NCI-H82 (cell line): ENCODE data around the gene OR2H1.
"Not testable (repeated sequence)": the region's sequence is repeated elsewhere in the genome, so short reads cannot be mapped to it uniquely, and the experiment has no call there.

Source experiments
- DNase-seq: peaks from one replicate; lab custom pipeline; 2025; lab: John Stamatoyannopoulos, UW

OR2H1 gene

DNA sequence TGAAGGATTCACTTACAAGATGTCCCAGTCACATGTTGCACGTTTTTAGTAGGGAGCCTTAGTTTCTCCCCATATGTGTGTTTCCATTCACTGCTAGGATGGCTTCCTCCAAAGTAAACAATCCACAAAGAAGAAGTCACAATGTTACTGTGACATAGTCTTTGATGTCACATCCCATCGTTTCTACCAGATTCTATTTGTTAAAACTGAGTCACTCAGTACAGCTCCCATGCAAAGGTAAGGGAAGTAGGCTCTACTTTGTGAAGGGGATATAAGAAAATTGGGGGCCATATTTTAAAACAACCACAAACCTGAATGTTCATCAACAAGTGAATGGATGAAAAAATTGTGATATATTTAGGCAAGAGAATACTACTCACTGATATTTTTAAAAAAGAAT lies at the start of gene OR2H1, which contains the start of gene OR11A1:
Gene OR2H1, plus strand, starts transcription at position 185 of the 400 bp plus-strand sequence. CDS start 4,615 bp downstream, outside the sequence.
Gene OR11A1, minus strand, starts transcription at position 101 of the 400 bp plus-strand sequence. CDS start 29,430 bp downstream, outside the sequence.
- no peak for DNase-seq

DNA sequence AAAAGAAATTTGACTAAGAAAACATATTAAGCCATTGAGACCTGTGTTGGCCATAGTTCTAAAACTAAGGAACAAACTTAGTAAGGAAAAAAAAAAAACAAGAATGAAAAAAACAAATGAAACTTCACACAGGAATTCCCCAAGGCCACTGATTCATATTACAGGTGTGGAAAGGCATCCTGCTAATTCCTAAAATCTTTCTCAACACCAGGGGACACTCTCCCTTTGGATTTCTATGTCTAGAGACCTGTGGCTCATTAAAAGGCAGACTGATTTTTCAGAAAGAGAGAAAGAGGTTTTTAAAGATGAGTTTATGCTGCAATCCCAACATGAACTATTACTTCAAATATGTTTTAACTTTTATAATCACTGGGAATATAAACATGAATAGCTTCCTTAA lies 42.4 kb upstream of the OR2H1 start, which contains the start of gene OR12D1:
Gene OR12D1, plus strand, starts transcription at position 341 of the 400 bp plus-strand sequence.
- peak; percentile 1 for DNase-seq

DNA sequence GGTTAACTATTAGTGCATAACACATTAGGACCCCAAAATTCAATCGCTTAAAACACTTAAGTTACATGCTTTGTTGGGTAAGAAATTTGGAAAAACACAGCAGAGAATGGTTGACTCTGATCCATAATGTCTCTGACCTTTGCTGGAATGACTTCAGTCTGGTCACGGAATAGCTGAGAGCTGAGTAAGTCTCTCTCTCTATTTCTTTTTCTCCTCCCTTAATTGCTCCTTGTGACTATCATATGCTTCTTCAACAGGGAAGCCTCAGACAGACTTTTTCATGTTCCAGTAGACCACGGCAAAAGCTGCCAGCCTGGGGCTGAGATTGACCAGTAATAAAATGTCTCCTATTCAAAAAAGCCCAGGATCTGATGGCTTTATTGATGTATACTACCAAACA lies 37.4 kb upstream of the OR2H1 start:
- DNase-seq: no peak

DNA sequence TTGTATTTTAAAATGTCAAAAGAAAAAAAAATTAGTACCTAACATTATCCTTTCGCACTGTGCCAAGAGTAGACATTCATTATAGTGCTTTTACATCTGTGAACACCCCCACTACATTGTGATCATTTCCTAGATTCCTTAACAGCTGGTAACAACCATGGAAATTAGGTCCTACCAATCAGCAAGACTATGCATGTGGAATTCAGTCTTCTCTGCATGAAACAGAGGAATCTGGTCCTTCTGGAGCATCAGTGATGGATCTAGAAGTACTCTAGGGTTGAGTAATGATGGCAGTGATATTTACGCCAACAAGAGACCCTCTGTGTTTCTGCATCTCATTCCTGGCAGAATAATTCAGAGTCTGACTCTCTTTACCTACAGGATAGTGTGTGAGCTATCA lies 32.8 kb upstream of the OR2H1 start:
- DNase-seq: no peak

DNA sequence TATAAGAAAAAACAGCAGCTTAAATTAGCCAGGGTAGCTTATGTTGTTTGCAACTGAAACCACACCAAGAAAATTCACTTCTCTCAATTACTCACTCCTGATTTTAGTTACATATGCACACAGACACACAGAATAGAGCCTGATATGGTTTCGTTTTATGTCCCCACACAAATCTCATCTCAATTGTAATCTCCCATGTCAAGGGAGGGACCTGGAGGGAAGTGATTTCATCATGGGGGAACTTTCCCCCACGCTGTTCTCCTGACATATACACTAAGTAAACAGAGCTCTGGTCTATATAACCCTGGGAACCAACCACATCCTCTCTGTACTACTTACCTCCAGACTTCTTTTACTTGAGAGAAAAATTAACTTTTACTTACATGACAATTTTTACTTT lies 32.4 kb upstream of the OR2H1 start:
- no peak for DNase-seq

DNA sequence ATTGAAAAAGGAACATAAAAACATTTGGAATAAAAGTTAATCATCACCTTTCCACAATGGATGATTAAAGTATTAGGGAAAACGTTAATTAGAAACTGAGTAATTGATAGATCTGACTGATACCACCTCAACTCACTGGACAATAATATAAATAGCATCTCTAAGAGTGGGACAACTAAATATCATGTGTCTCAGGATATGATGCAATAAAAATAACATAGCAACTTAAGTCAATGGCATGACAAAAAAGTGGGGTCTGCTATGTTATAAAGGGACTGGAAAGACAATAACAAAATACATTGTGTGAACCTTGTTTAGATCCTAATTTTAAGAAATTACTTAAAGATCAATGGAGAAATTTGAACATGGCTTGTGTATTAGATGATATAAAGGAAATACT lies 31.9 kb upstream of the OR2H1 start:
- DNase-seq: no peak

DNA sequence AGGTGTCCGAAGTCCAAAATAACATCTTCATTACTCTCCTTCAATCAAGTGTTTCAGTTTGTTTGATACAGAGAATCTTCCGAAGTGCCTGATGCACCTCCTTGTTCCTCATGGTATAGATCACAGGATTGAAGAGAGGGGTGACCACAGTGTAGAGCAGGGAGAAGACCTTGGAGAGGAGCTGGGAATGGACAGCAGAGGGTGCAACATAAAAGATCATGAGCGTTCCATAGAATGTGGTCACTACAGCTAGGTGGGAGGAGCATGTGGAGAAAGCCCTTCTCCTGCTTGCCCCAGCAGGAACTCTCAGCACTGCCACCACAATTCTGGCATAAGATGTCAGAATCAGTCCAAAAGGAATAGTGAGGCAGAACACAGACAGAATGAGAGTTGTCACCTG lies 30.3 kb upstream of the OR2H1 start:
- no peak for DNase-seq

DNA sequence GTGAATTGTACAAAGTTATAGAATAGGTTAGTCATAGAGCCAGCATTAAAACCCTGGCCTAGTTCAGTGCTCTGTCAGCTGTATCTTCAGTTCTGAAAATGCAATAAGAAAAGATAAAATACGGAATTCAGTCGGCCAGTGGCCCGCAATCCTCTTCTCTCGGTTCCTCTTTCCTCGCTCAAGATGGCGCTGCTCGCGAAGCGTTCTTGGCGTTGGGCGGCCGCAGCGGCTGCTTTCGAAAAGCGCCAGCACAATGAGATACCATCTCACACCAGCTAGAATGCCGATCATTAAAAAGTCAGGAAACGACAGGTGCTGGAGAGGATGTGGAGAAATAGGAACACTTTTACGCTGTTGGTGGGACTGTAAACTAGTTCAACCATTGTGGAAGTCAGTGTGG lies 20.2 kb upstream of the OR2H1 start:
- peak; percentile 12 for DNase-seq

DNA sequence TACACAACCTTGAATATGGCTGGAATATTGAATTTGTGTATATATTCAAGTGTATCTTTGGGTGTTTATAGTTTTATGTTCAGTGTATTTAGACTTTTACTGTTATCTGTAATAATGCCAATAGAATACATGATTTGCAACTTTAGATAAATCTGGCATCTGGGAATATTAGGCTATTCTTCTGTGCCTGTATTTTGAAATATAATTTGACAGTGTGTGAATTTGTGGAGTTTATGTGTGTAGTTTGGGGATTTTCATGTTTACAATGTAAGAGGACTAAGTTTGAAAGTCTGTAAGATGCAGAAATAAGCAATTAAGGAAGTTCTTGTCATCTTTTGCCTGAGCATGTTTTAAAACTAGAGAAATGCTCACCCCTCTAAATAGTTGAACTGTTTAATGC lies 17.9 kb upstream of the OR2H1 start, which contains the start of gene OR10C1:
Gene OR10C1, plus strand, starts transcription at position 301 of the 400 bp plus-strand sequence. CDS start 710 bp downstream, outside the sequence.
- no peak for DNase-seq

DNA sequence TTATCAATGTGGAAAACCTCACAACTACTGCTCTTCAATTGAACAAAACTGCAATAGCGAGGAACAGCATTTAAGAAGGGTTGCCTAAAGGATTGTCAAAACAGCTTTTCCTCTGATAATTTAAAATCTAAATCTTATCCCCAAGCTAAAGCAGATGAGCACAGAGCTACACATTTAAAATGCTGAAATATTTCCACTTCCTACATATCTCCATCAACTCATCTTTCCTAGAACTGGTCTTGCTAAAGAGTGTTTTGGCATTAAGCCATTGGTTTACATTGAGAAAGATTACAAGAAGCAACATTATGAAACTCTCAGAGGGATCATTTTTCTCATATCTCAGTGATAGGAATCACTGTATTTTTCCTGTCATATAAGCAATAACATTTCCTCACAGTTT lies 14.2 kb upstream of the OR2H1 start:
- DNase-seq: no peak

DNA sequence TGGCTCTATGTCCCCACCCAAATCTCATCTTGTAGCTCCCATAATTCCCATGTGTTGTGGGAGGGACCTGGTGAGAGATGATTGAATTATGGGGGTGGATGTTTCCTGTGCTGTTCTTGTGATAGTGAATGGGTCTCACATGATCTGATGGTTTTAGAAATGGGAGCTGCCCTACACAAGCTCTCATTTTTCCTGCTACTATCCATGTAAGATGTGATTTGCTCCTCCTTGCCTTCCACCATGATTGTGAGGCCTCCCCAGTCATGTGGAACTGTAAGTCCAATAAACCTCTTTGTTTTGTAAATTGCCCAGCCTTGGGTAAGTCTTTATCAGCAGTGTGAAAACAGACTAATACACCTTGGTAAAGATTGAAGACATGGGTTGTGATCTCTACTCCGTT lies 12.9 kb upstream of the OR2H1 start:
- not testable (repeated sequence) for DNase-seq

DNA sequence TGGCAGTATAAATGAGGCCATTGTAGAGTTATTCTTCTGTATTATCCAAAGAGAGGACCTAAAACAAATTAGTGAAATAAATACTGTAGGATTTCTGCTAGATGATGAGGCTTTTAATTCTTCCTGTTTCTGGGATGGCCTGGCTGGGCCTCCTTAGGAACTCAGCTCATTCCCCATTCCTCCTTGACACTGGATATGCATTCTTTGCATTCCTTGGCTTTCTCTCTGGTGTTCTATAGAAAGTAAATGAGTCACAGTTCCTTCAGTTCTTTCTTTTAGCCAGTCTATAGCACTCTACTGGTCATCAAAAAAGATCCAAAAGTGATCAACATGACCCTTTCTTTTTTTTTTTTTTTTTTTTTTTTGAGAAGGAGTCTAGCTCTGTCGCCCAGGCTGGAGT lies 9.3 kb upstream of the OR2H1 start:
- no peak for DNase-seq

DNA sequence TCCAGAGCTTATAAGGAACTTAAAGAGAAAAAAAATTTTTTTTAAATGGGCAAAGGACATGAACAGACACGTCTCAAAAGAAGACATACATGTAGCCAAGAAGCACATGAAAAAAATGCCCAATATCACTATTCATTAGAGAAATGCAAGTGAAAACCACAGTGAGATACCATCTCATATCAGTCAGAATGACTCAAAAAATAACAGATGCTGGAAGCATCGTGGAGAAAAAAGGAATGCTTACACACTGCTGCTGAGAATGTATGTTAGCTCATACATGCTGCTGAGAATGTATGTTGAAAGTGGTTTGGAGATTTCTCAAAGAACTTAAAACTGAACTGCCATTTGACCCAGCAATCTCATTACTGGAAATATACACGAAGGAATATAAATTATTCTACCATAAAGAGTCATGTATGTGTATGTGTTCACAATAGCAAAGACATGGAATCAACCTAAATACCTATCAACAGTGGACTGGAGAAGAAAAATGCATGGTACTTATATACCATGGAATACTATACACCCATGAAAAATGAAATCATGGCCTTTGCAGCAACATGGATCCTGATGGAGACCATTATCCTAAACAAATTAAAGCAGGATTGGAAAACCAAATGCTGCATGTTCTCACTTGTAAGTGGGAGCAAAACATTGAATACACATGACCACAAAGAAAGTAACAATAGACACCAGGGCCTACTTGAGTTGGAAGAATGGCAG lies 5.3 kb upstream of the OR2H1 start:
- no peak for DNase-seq

DNA sequence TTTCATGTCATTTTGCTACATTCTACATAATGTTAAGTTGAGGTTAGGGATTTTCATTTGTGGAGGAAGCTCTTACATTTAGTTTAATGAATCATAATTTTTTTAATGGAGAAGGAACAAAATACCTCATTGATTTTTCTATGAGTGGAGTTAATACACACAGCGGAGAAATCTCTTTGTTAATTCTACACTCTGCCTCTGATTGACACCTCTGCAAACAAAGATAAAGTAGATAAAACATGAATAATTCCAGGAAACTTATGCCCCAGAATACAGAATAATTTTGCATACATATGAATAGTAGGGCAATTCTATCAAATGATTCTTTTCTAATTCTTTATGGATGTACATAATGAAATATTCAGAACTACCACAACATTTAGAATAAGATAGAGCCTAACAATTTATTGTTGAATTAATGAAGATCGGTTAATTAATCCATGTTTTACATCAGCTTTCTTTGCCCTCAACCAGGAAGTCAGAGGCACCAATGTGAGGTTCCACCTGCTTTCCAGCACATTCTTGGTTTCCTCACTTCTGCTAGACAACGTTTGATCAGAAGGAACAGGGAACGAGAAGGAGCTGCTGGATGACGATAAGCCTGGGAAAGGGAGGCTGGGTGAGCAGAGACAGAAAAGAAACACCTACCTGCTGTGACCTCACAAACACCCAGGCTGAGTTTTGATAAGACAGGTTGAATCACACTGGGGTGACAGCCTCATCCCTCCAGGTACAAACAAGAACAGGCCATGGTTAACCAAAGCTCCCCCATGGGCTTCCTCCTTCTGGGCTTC lies 4.3 kb downstream of the OR2H1 start:
- DNase-seq: no peak

DNA sequence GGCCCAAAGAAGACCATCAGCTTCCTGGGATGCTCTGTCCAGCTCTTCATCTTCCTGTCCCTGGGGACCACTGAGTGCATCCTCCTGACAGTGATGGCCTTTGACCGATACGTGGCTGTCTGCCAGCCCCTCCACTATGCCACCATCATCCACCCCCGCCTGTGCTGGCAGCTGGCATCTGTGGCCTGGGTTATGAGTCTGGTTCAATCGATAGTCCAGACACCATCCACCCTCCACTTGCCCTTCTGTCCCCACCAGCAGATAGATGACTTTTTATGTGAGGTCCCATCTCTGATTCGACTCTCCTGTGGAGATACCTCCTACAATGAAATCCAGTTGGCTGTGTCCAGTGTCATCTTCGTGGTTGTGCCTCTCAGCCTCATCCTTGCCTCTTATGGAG lies 5.1 kb downstream of the OR2H1 start:
- DNase-seq: no peak

DNA sequence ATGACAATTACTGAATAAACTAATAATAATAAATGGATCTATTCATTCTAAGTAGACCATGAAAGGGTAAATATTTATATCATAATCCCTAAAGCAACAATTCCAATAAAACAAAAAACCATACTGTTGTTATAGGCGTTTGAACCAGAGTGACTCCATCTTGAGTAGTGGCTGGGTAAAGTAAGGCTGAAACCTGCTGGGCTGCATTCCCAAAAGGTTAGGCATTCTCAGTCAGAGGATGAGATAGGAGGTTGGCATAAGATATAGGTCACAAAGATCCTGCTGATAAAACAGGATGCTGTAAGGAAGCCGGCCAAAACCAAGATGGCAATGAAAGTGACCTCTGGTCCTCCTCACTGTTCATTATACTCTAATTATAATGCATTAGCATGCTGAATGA lies 8.3 kb downstream of the OR2H1 start:
- no peak for DNase-seq

DNA sequence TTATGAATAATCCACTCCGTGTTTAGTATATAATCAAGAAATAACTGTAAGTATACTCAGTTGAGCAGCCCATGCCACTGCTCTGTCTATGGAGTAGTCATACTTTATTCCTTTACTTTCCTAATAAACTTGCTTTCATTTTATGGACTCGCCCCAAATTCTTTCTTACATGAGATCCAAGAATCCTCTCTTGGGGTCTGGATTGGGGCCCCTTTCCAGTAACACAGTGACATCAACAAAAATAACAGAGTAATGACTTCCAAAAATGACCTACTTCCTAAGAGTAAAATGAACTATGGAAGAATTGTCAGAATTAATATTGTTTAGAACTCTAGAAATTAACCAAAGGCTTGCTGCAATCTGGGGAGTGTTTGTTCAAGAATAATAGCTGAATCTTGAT lies 8.8 kb downstream of the OR2H1 start:
- no peak for DNase-seq

DNA sequence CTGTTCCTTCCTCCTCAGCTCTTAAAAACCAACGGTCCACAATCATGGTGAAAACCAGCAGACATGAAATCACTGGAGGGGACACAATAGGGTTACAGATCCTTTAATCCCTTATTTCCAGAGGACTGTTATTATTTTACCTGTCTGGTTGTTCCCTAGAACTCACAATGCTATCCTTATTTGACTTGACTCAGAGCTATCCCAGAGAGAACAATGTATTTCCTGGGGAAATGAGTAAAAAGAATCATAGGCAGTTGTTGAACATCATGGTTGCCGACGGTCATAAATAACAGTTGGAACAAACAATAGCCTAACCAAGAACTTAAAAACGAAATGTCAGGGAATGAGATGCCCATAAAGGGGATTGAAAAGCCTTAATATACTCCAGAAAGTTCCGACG lies 9.3 kb downstream of the OR2H1 start:
- no peak for DNase-seq

DNA sequence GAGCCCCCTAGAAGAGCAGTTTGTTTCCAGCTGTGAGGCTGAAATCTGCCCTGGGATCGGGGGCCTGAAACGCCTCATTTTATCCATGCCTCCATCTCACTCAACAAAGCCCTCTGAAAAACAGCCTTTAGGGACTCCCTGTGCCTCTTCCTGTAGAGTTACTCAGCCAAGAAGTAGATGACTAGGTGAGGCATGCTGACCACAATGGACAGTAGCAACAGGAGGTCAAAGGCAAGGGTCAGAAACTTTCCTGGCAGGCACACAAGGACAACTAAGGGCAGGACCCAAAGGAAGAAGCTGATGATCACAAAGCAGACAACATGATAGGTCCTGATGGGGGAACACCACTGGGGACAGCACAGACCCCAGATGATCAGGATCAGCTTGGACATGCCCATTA lies 18.0 kb downstream of the OR2H1 start:
- DNase-seq: no peak

DNA sequence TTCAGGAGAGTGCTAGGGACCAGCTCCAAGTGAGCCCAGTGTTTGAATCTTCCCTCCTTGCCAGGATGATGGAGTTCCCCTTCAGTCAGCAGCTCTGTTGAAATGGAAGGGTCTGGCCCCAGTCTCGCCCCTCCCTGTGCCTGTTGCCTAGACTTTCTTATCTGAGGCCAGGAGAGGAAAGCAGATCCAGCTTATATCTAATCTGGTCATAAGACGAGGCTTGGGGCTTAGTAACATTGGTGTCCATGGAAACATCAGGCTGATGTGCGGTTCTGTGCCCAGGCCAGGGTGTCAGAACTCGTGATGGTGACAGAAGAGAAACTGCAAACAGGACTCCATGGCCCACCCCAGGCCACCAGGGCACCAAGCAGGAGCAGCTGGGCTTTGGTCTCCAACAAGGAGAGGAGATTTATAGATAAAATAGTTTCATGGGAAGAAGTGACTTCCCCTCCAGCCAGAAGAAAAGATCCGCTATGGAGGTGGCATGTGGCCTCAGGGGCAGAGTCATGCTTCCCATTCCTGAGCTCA lies 21.0 kb downstream of the OR2H1 start:
- peak; percentile 73 for DNase-seq

DNA sequence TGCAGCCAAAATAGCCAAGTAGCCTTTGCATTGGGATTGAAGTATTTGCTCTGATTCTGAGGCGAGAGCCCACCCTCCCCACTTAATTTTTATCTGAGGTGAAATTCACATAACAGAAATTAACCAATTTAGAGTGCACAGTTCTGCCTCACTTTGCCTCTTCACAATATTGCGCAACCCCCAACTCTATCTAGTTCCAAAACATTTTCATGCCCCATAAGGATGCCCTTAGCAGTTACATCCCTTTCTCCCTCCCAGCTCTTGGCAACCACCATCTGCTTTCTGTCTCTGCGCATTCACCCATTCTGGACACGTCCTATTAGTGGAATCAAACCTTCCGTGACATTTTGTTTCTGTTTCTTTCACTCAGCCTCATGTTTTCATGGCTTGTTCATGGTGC lies 21.8 kb downstream of the OR2H1 start:
- DNase-seq: no peak

DNA sequence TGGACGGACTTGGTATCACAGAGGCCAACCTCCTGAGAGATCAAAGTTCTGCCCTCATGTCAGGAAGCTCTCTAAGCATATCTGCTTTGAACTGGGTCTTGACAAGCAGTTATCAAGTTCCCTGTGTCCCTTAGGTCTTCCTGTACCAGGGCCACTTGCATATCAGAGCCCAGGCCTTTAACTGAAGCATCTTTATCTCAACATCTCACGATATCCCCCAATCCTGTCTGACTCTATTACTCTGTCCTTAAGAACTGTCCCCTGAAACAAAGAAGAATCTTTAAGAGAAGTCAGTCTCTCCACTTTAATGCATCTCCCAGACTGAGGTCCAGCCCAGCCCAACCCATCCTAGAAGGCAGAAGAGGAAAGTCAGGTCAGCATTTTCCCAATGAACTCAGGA lies 22.6 kb downstream of the OR2H1 start:
- DNase-seq: no peak

DNA sequence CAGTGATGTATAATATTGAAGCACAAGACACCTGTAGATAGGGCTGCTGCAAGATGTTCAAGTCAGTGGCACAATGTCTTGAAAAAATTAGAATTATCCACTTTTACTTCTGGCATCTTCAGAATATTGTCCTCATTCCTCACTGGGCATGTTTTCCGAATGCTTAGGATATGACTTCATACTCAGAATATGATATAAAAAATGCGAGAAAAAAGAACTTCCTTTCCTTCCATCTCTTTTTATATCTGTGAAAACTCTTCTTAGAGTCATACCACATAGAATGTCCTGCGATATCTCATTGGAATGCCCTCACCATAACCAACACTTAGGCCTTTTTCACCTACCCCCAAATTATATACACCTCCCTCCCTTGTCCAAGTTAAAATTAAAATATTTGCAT lies 26.2 kb downstream of the OR2H1 start:
- no peak for DNase-seq
